ENCODE results near the gene CTU1. TPM values are rescaled to one million over a fixed set of nuclear protein-coding genes. Genes with fewer than 3 reads are reported as not detected.
"Not testable (repeated sequence)": the region's sequence is repeated elsewhere in the genome, so short reads cannot be mapped to it uniquely, and the experiment has no call there.

Gene CTU1
- total RNA-seq, 4 donors from 2014 or later = 7.8 to 27.7 (median 8.4) TPM; not detected in 1

- H3K27ac ChIP-seq = no peak overlapping the region
- no peaks in the 10 kb centered on the region for H3K36me3 ChIP-seq
- no peak for DNase-seq
- H3K27me3 ChIP-seq = no peaks in the 10 kb centered on the region
- H3K9me3 ChIP-seq = no peaks in the 10 kb centered on the region
- H3K4me3 ChIP-seq = no peak overlapping the region
- no peaks in the 10 kb centered on the region for H3K4me1 ChIP-seq
- intact Hi-C loops (cut with DNase I; ENCODE audit: low total_unique reads) = no loop called here
- no peak for TF ChIP-seq CTCF (IDR thresholded peaks at IDR 0.05)
Measured at GRCh38 chr19:51147663-51148062, 39.5 kb upstream of the CTU1 start.

DNA sequence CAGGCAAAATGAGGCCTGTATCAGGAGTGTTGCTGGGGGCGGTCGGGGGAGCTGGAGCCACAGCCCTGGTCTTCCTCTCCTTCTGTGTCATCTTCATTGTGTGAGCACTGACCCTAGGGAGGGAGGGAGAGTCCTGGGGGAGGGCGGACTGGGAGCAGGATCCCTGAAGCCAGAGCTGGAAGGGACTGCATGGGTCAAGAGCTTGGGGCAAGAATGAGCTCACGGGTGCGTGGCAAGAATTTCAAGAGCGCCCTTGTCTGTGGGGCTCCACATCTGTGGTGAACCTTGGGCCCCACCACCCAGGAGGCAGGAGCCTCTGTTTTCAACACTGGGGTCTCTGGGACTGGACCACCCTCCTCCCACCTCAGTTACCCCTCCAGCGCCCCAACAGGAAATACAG is 38.5 kb upstream of the CTU1 start:
- no peak for TF ChIP-seq POLR2A (IDR thresholded peaks at IDR 0.05)
- TF ChIP-seq CTCF (IDR thresholded peaks at IDR 0.05) = no peak
- H3K4me3 ChIP-seq = no peak overlapping the region
- no peaks in the 10 kb centered on the region for H3K4me1 ChIP-seq
- intact Hi-C loops (cut with DNase I; ENCODE audit: low total_unique reads) = no loop called here
- H3K36me3 ChIP-seq = no peaks in the 10 kb centered on the region
- no peaks in the 10 kb centered on the region for H3K27me3 ChIP-seq
- no peak overlapping the region for H3K27ac ChIP-seq
- H3K9me3 ChIP-seq = no peaks in the 10 kb centered on the region
- no peak for DNase-seq

DNA sequence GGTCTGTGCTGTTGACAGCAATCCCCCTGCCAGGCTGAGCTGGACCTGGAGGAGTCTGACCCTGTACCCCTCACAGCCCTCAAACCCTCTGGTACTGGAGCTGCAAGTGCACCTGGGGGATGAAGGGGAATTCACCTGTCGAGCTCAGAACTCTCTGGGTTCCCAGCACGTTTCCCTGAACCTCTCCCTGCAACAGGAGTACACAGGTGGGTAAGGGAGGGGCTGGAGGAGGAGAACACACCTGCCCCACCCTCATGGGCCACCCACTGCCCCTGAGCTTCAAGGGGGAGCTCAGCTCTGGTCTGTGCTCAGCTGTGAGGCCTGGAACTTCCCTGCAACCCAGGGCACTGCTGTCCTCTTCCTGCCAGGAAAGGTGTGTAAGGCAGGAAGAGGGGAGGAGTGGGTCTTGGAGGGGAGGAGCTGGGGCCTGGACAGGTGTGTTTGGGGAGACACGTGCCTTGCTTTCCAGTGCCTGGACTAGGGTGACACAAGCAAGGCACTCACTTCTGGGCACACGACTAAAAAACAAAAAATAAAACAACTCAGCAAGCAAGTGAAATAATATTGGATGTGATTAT is 37.8 kb upstream of the CTU1 start:
- H3K27ac ChIP-seq = no peak overlapping the region
- TF ChIP-seq POLR2A (IDR thresholded peaks at IDR 0.05) = no peak
- no peak for TF ChIP-seq CTCF (IDR thresholded peaks at IDR 0.05)
- no peaks in the 10 kb centered on the region for H3K36me3 ChIP-seq
- no peaks in the 10 kb centered on the region for H3K4me1 ChIP-seq
- H3K4me3 ChIP-seq = no peak overlapping the region
- intact Hi-C loops (cut with DNase I; ENCODE audit: low total_unique reads) = no loop called here
- no peaks in the 10 kb centered on the region for H3K27me3 ChIP-seq
- DNase-seq = no peak
- H3K9me3 ChIP-seq = no peaks in the 10 kb centered on the region

GRCh38 chr19:51144482-51145045 is 36.4 kb upstream of the CTU1 start:
- Histone ChIP-seq H3K36me3 (no peaks in the 10 kb centered on the region), H3K4me1 (no peaks in the 10 kb centered on the region), H3K4me3 (no peak overlapping the region), H3K27me3 (no peaks in the 10 kb centered on the region), H3K9me3 (no peaks in the 10 kb centered on the region), H3K27ac (no peak overlapping the region)
- no peak for DNase-seq
- intact Hi-C loops (cut with DNase I; ENCODE audit: low total_unique reads) = no loop called here
- TF ChIP-seq CTCF (IDR thresholded peaks at IDR 0.05) (no peak), POLR2A (IDR thresholded peaks at IDR 0.05) (no peak)

DNA sequence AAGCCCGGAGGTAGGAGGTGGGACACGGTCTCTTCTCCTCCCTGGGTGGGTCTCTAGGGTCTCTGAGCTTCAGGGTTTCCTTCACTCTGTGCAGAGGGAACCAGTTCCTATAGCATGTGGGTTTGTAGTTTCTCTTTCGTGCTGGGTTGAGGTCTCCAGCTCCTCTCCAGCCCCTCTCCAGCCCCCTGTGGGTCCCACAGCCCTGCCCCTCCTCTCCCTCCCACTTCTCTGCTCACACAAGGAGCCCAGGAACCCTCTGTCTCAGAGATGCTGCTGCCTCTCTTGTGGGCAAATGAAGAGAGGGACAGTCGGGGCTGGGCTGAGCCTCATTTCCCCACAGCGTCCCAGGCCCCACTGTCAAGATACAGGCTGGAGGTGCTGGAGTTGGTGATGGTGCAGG is 35.3 kb upstream of the CTU1 start:
- TF ChIP-seq CTCF (IDR thresholded peaks at IDR 0.05) (no peak), POLR2A (IDR thresholded peaks at IDR 0.05) (no peak)
- no peaks in the 10 kb centered on the region for H3K27me3 ChIP-seq
- no peaks in the 10 kb centered on the region for H3K4me1 ChIP-seq
- intact Hi-C loops (cut with DNase I; ENCODE audit: low total_unique reads) = no loop called here
- H3K9me3 ChIP-seq = no peaks in the 10 kb centered on the region
- DNase-seq = no peak
- no peaks in the 10 kb centered on the region for H3K36me3 ChIP-seq
- no peak overlapping the region for H3K27ac ChIP-seq
- H3K4me3 ChIP-seq = no peak overlapping the region

GRCh38 chr19:51142809-51143475 is 34.7 kb upstream of the CTU1 start:
- H3K9me3 ChIP-seq; H3K4me1 ChIP-seq; H3K4me3 ChIP-seq; H3K36me3 ChIP-seq; H3K27ac ChIP-seq; H3K27me3 ChIP-seq; intact Hi-C loops (cut with DNase I; ENCODE audit: low total_unique reads); DNase-seq: not testable (repeated sequence)

All from uterus (tissue), 4 donors.